Tibial artery (tissue), 4 donors: ENCODE data around the gene EXOC5.

Experiments
- DNase-seq, 2 donors: peaks; one replicate each; pipeline ENCODE4 v3.0.0-alpha.2; 2019
- H3K27ac ChIP-seq, 2 donors: fragments of 200-600 bp; sonication (generic) in 1 of 2; 1 replicate in 1 of 2; 2 replicates in 1 of 2; pipeline ENCODE4 v1.5.1; 2018 to 2019; ENCODE audit warnings: mild to moderate bottlenecking in 1 of 2
- H3K27me3 ChIP-seq, 2 donors: fragments of 200-600 bp; sonication (generic) in 1 of 2; one replicate each; pipeline versions ENCODE4 v1.5.1 to v1.6.0; 2016 to 2019
- H3K36me3 ChIP-seq, 3 donors: fragments of 200-600 bp; sonication (generic) in 2 of 3; one replicate each; pipeline ENCODE4 v1.5.1; 2016 to 2019; ENCODE audit warnings: mild to moderate bottlenecking in 2 of 3
- H3K4me1 ChIP-seq, 4 donors: fragments of 200-600 bp; sonication (generic) in 2 of 4; 1 replicate in 3 of 4; 2 replicates in 1 of 4; pipeline ENCODE4 v1.5.1; 2016 to 2019
- H3K4me3 ChIP-seq, 2 donors: fragments of 200-600 bp; sonication (generic) in 1 of 2; 1 replicate in 1 of 2; 2 replicates in 1 of 2; pipeline ENCODE4 v1.5.1; 2018 to 2019; ENCODE audit warnings: mild to moderate bottlenecking in 2 of 2
- H3K9me3 ChIP-seq, 3 donors: fragments of 200-600 bp; sonication (generic) in 1 of 3; one replicate each; pipeline ENCODE4 v1.5.1; 2016 to 2019
- intact Hi-C: fragments of 100-400 bp; cut with DNase I; formaldehyde crosslinking; loops from one replicate; pipeline ENCODE4 v1.15.0; 2023; ENCODE audit warnings: low total_unique reads
- TF ChIP-seq, protein P1 (sequence below), 2 experiments: fragments of 200-600 bp in 1 of 2; fragments of 450-650 bp in 1 of 2; IDR thresholded peaks; one replicate each; pipeline ENCODE4 v1.5.1; 2017 to 2019; ENCODE audit warnings: antibody characterized with exemption in 2 of 2, mild to moderate bottlenecking in 1 of 2, moderate library complexity in 1 of 2

Gene EXOC5

GRCh38 chr14:57179273-57179672, 89.4 kb downstream of the EXOC5 start:
- H3K27ac ChIP-seq: no peak overlapping the region
- H3K36me3 ChIP-seq: no peaks in the 10 kb centered on the region
- no peak overlapping the region for H3K4me3 ChIP-seq
- intact Hi-C loops: no loop called here
- TF ChIP-seq, protein P1, sequence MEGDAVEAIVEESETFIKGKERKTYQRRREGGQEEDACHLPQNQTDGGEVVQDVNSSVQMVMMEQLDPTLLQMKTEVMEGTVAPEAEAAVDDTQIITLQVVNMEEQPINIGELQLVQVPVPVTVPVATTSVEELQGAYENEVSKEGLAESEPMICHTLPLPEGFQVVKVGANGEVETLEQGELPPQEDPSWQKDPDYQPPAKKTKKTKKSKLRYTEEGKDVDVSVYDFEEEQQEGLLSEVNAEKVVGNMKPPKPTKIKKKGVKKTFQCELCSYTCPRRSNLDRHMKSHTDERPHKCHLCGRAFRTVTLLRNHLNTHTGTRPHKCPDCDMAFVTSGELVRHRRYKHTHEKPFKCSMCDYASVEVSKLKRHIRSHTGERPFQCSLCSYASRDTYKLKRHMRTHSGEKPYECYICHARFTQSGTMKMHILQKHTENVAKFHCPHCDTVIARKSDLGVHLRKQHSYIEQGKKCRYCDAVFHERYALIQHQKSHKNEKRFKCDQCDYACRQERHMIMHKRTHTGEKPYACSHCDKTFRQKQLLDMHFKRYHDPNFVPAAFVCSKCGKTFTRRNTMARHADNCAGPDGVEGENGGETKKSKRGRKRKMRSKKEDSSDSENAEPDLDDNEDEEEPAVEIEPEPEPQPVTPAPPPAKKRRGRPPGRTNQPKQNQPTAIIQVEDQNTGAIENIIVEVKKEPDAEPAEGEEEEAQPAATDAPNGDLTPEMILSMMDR (IDR thresholded peaks at IDR 0.05): no peak
- no peaks in the 10 kb centered on the region for H3K4me1 ChIP-seq
- peaks cover 0 to 8% of the 10 kb centered on the region in 2 donors for H3K27me3 ChIP-seq
- DNase-seq: no peak
- no peaks in the 10 kb centered on the region for H3K9me3 ChIP-seq

DNA sequence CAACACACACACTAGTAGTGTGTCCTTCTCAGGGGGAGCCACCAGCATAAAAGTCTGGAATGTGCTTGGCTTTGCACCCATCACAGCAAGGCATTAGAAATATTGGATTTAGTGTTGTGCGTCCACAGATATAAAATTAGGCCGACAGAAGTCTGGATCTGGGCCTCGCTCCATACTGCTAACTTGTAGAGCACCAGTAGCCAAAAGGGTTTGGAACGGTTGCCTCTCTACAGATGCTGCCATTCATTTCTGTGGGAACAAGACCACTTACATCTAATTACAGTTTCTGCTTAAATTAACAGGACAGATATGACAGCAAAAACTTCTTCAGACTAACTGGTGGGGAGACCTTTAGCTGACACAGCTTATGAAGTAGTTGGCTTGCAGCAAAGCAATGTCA, 94.2 kb downstream of the EXOC5 start:
- Histone ChIP-seq H3K36me3 (no peaks in the 10 kb centered on the region), H3K4me3 (no peak overlapping the region), H3K9me3 (no peaks in the 10 kb centered on the region), H3K4me1 (no peaks in the 10 kb centered on the region), H3K27ac (no peak overlapping the region), H3K27me3 (peaks cover 0 to 12% of the 10 kb centered on the region in 2 donors)
- no peak for DNase-seq
- TF ChIP-seq, protein P1 (IDR thresholded peaks at IDR 0.05): no peak
- intact Hi-C loops: no loop called here

DNA sequence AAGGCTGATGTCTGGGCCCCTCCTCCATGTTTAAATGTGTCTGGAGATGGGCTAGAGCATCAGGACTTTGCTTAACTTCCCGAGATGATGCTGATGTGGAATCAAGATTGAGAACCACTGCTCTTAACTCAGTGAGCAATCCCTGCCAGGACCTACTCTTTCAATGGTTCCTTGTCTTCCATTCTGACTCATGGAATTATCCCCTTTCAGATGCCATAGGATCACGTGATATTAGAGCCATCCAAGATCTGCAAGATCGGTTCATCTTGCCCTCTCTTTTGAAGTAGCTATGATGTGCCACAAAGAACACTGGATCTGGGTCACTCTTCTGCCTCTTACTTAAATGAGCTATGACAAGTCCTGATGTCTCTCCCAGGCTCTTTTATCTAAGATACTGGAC, 96.8 kb downstream of the EXOC5 start:
- TF ChIP-seq, protein P1 (IDR thresholded peaks at IDR 0.05): no peak
- Histone ChIP-seq H3K27ac (no peak overlapping the region), H3K27me3 (peaks cover 0 to 12% of the 10 kb centered on the region in 2 donors), H3K36me3 (no peaks in the 10 kb centered on the region), H3K4me3 (no peak overlapping the region), H3K4me1 (no peaks in the 10 kb centered on the region), H3K9me3 (no peaks in the 10 kb centered on the region)
- no peak for DNase-seq
- intact Hi-C loops: no loop called here

DNA sequence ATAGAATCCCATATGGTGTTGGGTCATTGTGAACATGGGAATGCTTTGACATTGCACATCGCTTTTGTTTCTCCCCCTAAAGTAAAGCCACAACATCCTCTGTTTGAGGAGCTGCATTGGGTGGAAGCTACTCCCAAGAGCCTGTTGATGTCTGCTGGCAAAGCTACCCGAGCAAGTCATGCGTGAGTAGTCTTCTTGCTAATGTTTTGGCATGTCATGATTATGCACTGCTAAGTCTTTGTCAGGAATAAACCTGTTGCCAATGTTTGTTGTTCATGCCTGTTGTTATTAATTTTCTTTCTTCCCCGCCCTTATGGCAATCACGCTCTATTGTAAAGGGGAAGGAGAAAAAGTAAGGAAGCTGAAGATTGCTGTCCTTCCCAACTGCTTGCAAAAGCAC, 97.3 kb downstream of the EXOC5 start:
- no peak for DNase-seq
- Histone ChIP-seq H3K27me3 (peaks cover 0 to 12% of the 10 kb centered on the region in 2 donors), H3K27ac (no peak overlapping the region), H3K36me3 (no peaks in the 10 kb centered on the region), H3K9me3 (no peaks in the 10 kb centered on the region), H3K4me3 (no peak overlapping the region), H3K4me1 (no peaks in the 10 kb centered on the region)
- TF ChIP-seq, protein P1 (IDR thresholded peaks at IDR 0.05): no peak
- intact Hi-C loops: no loop called here

DNA sequence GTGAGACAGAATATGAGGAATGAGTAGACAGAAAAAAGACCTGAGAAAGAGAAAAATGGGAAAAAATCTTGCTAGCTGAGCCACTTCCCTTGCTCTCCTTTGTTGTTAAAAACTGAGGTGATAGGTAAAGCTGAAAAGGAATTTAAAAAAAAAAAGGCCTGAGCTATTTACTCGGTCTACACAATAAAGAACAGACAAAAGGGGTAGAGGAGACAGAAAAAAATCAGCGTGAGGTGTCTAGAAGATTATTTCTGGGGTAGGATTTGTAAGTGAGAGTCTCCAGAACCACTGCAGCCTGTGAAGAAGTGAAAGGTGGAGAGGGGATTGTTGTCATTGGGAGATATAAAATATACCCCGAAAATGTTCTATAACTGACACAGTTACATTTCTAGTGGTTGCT, 98.8 kb downstream of the EXOC5 start:
- DNase-seq: no peak
- no peaks in the 10 kb centered on the region for H3K9me3 ChIP-seq
- intact Hi-C loops: no loop called here

More for the DNA sequence above, 98.8 kb downstream of the EXOC5 start:
- H3K27ac ChIP-seq: no peak overlapping the region
- no peaks in the 10 kb centered on the region for H3K36me3 ChIP-seq
- H3K4me3 ChIP-seq: no peak overlapping the region
- TF ChIP-seq, protein P1 (IDR thresholded peaks at IDR 0.05): no peak
- H3K27me3 ChIP-seq: peaks cover 0 to 9% of the 10 kb centered on the region in 2 donors
- H3K4me1 ChIP-seq: no peaks in the 10 kb centered on the region
